DND-41 (cell line): ENCODE data around the gene ZSCAN2.

Experiments used
- EZH2 ChIP-seq: IDR thresholded peaks from 3 replicates; pipeline ENCODE4 v1.6.1; 2012; ENCODE audit warnings: borderline replicate concordance, low read depth, mild to moderate bottlenecking, moderate library complexity, low read length, inconsistent platforms; ENCODE audit not compliant: severe bottlenecking
- TF ChIP-seq, protein P1 (sequence below): IDR thresholded peaks from 2 replicates; pipeline ENCODE4 v1.5.1; 2012; ENCODE audit warnings: borderline replicate concordance, low read length, moderate library complexity, mild to moderate bottlenecking; ENCODE audit not compliant: poor library complexity, severe bottlenecking; ENCODE audit errors: extremely low read depth

DNA sequence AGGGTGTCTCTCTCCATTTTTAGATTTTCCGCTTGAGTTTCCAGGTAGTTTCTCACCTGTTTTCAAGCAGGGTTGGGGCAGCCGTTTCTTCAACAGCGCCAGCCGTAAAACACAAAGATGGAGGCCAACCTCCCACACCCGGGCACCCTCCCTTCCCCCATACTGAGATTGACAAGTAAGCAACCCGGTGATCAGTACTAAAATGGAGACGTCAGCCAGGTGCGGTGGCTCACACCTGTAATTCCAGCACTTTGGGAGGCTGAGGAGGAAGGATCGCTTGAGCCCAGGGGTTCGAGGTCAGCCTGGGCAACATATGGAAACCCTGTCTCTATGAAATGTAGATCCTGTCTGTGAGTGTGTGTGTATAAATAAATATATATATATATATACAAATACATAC is 903 bp upstream of the ZSCAN2 start:
- TF ChIP-seq, protein P1, sequence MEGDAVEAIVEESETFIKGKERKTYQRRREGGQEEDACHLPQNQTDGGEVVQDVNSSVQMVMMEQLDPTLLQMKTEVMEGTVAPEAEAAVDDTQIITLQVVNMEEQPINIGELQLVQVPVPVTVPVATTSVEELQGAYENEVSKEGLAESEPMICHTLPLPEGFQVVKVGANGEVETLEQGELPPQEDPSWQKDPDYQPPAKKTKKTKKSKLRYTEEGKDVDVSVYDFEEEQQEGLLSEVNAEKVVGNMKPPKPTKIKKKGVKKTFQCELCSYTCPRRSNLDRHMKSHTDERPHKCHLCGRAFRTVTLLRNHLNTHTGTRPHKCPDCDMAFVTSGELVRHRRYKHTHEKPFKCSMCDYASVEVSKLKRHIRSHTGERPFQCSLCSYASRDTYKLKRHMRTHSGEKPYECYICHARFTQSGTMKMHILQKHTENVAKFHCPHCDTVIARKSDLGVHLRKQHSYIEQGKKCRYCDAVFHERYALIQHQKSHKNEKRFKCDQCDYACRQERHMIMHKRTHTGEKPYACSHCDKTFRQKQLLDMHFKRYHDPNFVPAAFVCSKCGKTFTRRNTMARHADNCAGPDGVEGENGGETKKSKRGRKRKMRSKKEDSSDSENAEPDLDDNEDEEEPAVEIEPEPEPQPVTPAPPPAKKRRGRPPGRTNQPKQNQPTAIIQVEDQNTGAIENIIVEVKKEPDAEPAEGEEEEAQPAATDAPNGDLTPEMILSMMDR: no peak
- no peak for TF ChIP-seq EZH2
